ENCODE results near the gene PLA2G2D.

DNA sequence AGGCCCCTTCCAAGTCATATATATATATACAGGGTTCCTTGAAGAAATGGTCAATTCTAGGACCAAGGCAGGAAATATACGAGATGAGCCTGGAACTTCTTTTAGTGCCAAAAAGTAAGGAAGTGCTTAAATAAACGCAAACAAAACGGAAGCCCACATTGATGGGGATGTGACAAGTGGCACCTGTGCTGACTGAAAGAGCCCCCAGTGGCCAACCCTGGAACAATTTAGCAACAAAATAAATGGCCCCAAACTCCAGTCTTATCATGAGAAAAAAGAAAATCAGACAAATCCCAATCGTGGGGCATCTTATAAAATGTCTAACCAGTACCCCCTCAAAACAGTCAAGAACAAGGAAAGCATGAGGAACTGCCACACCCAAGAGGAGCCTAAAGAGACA, 31.7 kb downstream of the PLA2G2D start:
- no peak for TF ChIP-seq POLR2A (IDR thresholded peaks at IDR 0.05)
- TF ChIP-seq, protein P1, sequence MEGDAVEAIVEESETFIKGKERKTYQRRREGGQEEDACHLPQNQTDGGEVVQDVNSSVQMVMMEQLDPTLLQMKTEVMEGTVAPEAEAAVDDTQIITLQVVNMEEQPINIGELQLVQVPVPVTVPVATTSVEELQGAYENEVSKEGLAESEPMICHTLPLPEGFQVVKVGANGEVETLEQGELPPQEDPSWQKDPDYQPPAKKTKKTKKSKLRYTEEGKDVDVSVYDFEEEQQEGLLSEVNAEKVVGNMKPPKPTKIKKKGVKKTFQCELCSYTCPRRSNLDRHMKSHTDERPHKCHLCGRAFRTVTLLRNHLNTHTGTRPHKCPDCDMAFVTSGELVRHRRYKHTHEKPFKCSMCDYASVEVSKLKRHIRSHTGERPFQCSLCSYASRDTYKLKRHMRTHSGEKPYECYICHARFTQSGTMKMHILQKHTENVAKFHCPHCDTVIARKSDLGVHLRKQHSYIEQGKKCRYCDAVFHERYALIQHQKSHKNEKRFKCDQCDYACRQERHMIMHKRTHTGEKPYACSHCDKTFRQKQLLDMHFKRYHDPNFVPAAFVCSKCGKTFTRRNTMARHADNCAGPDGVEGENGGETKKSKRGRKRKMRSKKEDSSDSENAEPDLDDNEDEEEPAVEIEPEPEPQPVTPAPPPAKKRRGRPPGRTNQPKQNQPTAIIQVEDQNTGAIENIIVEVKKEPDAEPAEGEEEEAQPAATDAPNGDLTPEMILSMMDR (IDR thresholded peaks at IDR 0.05) = no peak
